HCT116 (cell line): Measurements from ENCODE around the gene THSD1. TPM values are rescaled to one million over a fixed set of nuclear protein-coding genes. Genes with fewer than 3 reads are reported as not detected.

Experiments used
- ATAC-seq: fragments of 200-7000 bp; cut with Tn5 transposase; 2 replicates; pipeline ENCODE4 v1.9.1; 2020; ENCODE audit warnings: mild to moderate bottlenecking, moderate library complexity
- BruUV-seq: library from RNA; stranded (reverse); fragments of 400-500 nt; replicated peaks from 2 replicates; lab custom pipeline; 2021; lab: Mats Ljungman, UMichigan
- CTCF ChIA-PET: fragments of 300-600 bp; sonication (Branson Sonifier 250); formaldehyde crosslinking; loops from one replicate; lab custom pipeline; 2021; ENCODE audit warnings: antibody characterized with exemption; lab: Charles Lee
- POLR2A ChIA-PET: fragments of 300-600, 350-600 bp; sonication (Branson Sonifier 250); formaldehyde crosslinking; loops from one replicate; lab custom pipeline; 2021; ENCODE audit warnings: antibody characterized with exemption; lab: Charles Lee
- RAD21 ChIA-PET, 2 experiments: fragments of 300-600 bp; sonication (Branson Sonifier 250); formaldehyde crosslinking; loops; one replicate each; lab custom pipeline; 2023; ENCODE audit warnings: low total read pairs in 2 of 2; ENCODE audit not compliant: uncharacterized antibody in 2 of 2, unreplicated experiment in 2 of 2, low non-redundant PET in 1 of 2; lab: Charles Lee
- DNase-seq: peaks from one replicate; pipeline ENCODE4 v3.0.0-alpha.2; 2010; ENCODE audit warnings: low read depth, low spot score
- H2AFZ ChIP-seq: fragments of 200-600 bp; shearing (Covaris generic), sonication (generic); 2 replicates; pipeline ENCODE4 v1.6.1; 2017; ENCODE audit warnings: low read depth, mixed run types, mixed read lengths, antibody characterized with exemption, low read length; ENCODE audit not compliant: poor library complexity, severe bottlenecking
- H3K27ac ChIP-seq: 2 replicates; pipeline ENCODE4 v1.5.1; 2012; ENCODE audit warnings: low read depth, low read length
- H3K27me3 ChIP-seq: fragments of 200-600 bp; sonication (generic); 2 replicates; pipeline ENCODE4 v1.6.1; 2016; ENCODE audit warnings: mixed run types, low read length, mixed read lengths; ENCODE audit not compliant: insufficient read depth
- H3K36me3 ChIP-seq, 2 experiments: fragments of 200-500 bp in 1 of 2; fragments of 200-600 bp in 1 of 2; sonication (Bioruptor generic) in 1 of 2; sonication (generic) in 1 of 2; 2 replicates each; pipeline versions ENCODE4 v1.5.1 to v1.6.1; 2014 to 2016; ENCODE audit warnings: low read length in 2 of 2, inconsistent platforms in 1 of 2, mixed read lengths in 1 of 2, mixed run types in 1 of 2; ENCODE audit not compliant: insufficient read depth in 2 of 2, control insufficient read depth in 1 of 2
- H3K4me1 ChIP-seq, 2 experiments: fragments of 200-600 bp in 1 of 2; sonication (generic) in 1 of 2; 2 replicates each; pipeline versions ENCODE4 v1.5.1 to v1.6.1; 2012 to 2017; ENCODE audit warnings: low read length in 2 of 2, inconsistent platforms in 1 of 2, mild to moderate bottlenecking in 1 of 2, mixed read lengths in 1 of 2, mixed run types in 1 of 2, moderate library complexity in 1 of 2; ENCODE audit not compliant: insufficient read depth in 2 of 2, control insufficient read depth in 1 of 2
- H3K4me2 ChIP-seq: fragments of 200-600 bp; sonication (generic); 2 replicates; pipeline ENCODE4 v1.6.1; 2017; ENCODE audit warnings: mixed run types, low read length, mixed read lengths
- H3K4me3 ChIP-seq, 2 experiments: fragments of 200-600 bp in 1 of 2; sonication (generic) in 1 of 2; replicated peaks in 1 of 2; 2 replicates each; pipeline ENCODE4 v1.5.1; 2011 to 2016; ENCODE audit warnings: low read length in 2 of 2, control low read depth in 1 of 2, low read depth in 1 of 2, mild to moderate bottlenecking in 1 of 2, mixed read lengths in 1 of 2, mixed run types in 1 of 2
- H3K79me2 ChIP-seq: fragments of 200-600 bp; sonication (generic); 2 replicates; pipeline ENCODE4 v1.6.1; 2017; ENCODE audit warnings: mild to moderate bottlenecking, mixed run types, low read length, moderate library complexity, mixed read lengths; ENCODE audit not compliant: insufficient read depth
- H3K9ac ChIP-seq: fragments of 200-600 bp; sonication (generic); 2 replicates; pipeline ENCODE4 v1.6.1; 2016; ENCODE audit warnings: low read length, mixed read lengths
- H3K9me2 ChIP-seq: fragments of 200-600 bp; sonication (generic), shearing (Covaris generic); 2 replicates; pipeline ENCODE4 v1.6.1; 2017; ENCODE audit warnings: mixed run types, mild to moderate bottlenecking, moderate library complexity; ENCODE audit not compliant: insufficient read depth
- H3K9me3 ChIP-seq, 2 experiments: fragments of 200-500 bp in 1 of 2; fragments of 200-600 bp in 1 of 2; sonication (Bioruptor generic) in 1 of 2; sonication (generic) in 1 of 2; 2 replicates each; pipeline ENCODE4 v1.6.1; 2014 to 2017; ENCODE audit warnings: low read length in 2 of 2, mixed read lengths in 2 of 2, inconsistent platforms in 1 of 2, low read depth in 1 of 2, mild to moderate bottlenecking in 1 of 2, mixed run types in 1 of 2, moderate library complexity in 1 of 2; ENCODE audit not compliant: control insufficient read depth in 1 of 2, insufficient read depth in 1 of 2
- H4K20me1 ChIP-seq: fragments of 200-600 bp; sonication (generic), shearing (Covaris generic); 2 replicates; pipeline ENCODE4 v1.6.1; 2017; ENCODE audit warnings: mixed run types, mild to moderate bottlenecking, moderate library complexity; ENCODE audit not compliant: insufficient read depth
- CBX3 ChIP-seq: IDR thresholded peaks from 2 replicates; pipeline ENCODE4 v1.6.1; 2012; ENCODE audit warnings: low read depth
- CTCF ChIP-seq, 3 experiments: fragments of 200-600 bp in 1 of 3; sonication (generic) in 1 of 3; IDR thresholded peaks in 2 of 3; conservative IDR thresholded peaks in 1 of 3; 2 replicates each; pipeline ENCODE4 v1.5.1; 2012 to 2017; ENCODE audit warnings: low read depth in 2 of 3, low read length in 2 of 3, antibody characterized with exemption in 1 of 3, borderline replicate concordance in 1 of 3, control low read depth in 1 of 3, mild to moderate bottlenecking in 1 of 3, mixed read lengths in 1 of 3, mixed run types in 1 of 3, moderate library complexity in 1 of 3; ENCODE audit not compliant: insufficient read depth in 1 of 3
- EGR1 ChIP-seq: IDR thresholded peaks from 2 replicates; pipeline ENCODE4 v1.6.1; 2012; ENCODE audit warnings: low read depth
- EZH2phosphoT487 ChIP-seq: fragments of 200-600 bp; IDR thresholded peaks from 2 replicates; pipeline ENCODE4 v1.6.1; 2018; ENCODE audit warnings: antibody characterized with exemption, borderline replicate concordance
- FOSL1 ChIP-seq: IDR thresholded peaks from 2 replicates; pipeline ENCODE4 v1.6.1; 2012; ENCODE audit warnings: low read depth
- TCF7L2 ChIP-seq: IDR thresholded peaks from 2 replicates; pipeline ENCODE4 v1.7.0; 2011; ENCODE audit warnings: borderline replicate concordance, inconsistent platforms; ENCODE audit not compliant: insufficient read depth, insufficient read length; ENCODE audit errors: extremely low read depth
- ZFX ChIP-seq: fragments of 450-650 bp; IDR thresholded peaks from 2 replicates; pipeline ENCODE4 v1.6.1; 2017
- intact Hi-C: fragments of 100-400 bp; cut with micrococcal nuclease; formaldehyde crosslinking; loops from 2 replicates; pipeline ENCODE4 v1.10.0; 2022
- total RNA-seq: library from RNA; stranded (reverse); gene quantifications from one replicate; pipeline ENCODE4 v1.2.1, GENCODE V29; 2021; ENCODE audit not compliant: unreplicated experiment

THSD1 gene
- total RNA-seq, 1 experiment from 2014 or later, result 0.76 TPM

- Histone ChIP-seq H3K36me3 (no peaks in the 10 kb centered on the region), H3K9ac (no peak overlapping the region), H3K27ac (no peak overlapping the region), H3K4me1 (peaks cover 4 to 7% of the 10 kb centered on the region in 2 experiments; a peak in 3 of 4 replicates), H3K79me2 (no peaks in the 10 kb centered on the region), H3K4me3 (no peak overlapping the region), H3K9me2 (no peaks in the 10 kb centered on the region), H4K20me1 (no peaks in the 10 kb centered on the region), H2AFZ (no peak overlapping the region), H3K9me3 (no peaks in the 10 kb centered on the region), H3K4me2 (no peak overlapping the region), H3K27me3 (no peaks in the 10 kb centered on the region)
- ChIA-PET RAD21 (no interaction called here), CTCF (interaction anchor here (1.3 kb wide), 1 partner anchor 91 kb away, joined by 5 read pairs; the partner anchor contains the start of gene VPS36), POLR2A (no interaction called here)
- DNase-seq, result no peak
- no peak for TF ChIP-seq TCF7L2
- TF ChIP-seq CTCF (IDR thresholded peaks at IDR 0.05 in 2 of 3, conservative IDR thresholded peaks at IDR 0.05 in 1 of 3; ENCODE audit: borderline replicate concordance in 1 of 3, insufficient read depth in 1 of 3, low read depth in 2 of 3, low read length in 2 of 3), result no peak
- no TSS peak for BruUV-seq
- no peak for ATAC-seq
- intact Hi-C loops, result no loop called here
Observed at GRCh38 chr13:52359534-52359933, 46.4 kb downstream of the THSD1 start.

GRCh38 chr13:52356327-52356726, 49.6 kb downstream of the THSD1 start:
- DNase-seq (no peak), ATAC-seq (no peak)
- no peaks in the 10 kb centered on the region for H3K27me3 ChIP-seq
- intact Hi-C loops, result no loop called here
- peak overlapping the region; percentile 8; the same call in 1 of the 2 replicates for H3K4me2 ChIP-seq
- H3K9me2 ChIP-seq, result no peaks in the 10 kb centered on the region
- no peak overlapping the region for H3K4me3 ChIP-seq
- no peak overlapping the region for H3K9ac ChIP-seq
- ChIA-PET CTCF (no interaction called here), RAD21 (no interaction called here), POLR2A (no interaction called here)
- no peaks in the 10 kb centered on the region for H4K20me1 ChIP-seq
- no peaks in the 10 kb centered on the region for H3K9me3 ChIP-seq
- peak overlapping the region; percentile 49 for H2AFZ ChIP-seq
- H3K27ac ChIP-seq, result no peak overlapping the region
- H3K4me1 ChIP-seq, result peaks cover 4 to 7% of the 10 kb centered on the region in 2 experiments; a peak in 3 of 4 replicates
- no peaks in the 10 kb centered on the region for H3K36me3 ChIP-seq
- no TSS peak for BruUV-seq
- no peaks in the 10 kb centered on the region for H3K79me2 ChIP-seq
- TF ChIP-seq CBX3 (no peak), ZFX (no peak), EZH2phosphoT487 (no peak), EGR1 (no peak), FOSL1 (peak; percentile 31; the same call in 1 of the 2 replicates)
